Esophagus muscularis mucosa (tissue), 3 donors: ENCODE measurements around the gene GBF1.

Experiments used
- POLR2A ChIP-seq: fragments of 450-650 bp; IDR thresholded peaks from one replicate; pipeline ENCODE4 v1.6.1; 2017; ENCODE audit warnings: antibody characterized with exemption, moderate library complexity, mild to moderate bottlenecking, low read depth
- TF ChIP-seq, protein P1 (sequence below), 3 experiments: fragments of 200-600 bp in 2 of 3; fragments of 450-650 bp in 1 of 3; sonication (generic) in 2 of 3; IDR thresholded peaks; one replicate each; pipeline ENCODE4 v1.5.1; 2017 to 2019; ENCODE audit warnings: antibody characterized with exemption in 3 of 3, mild to moderate bottlenecking in 2 of 3, moderate library complexity in 1 of 3

DNA sequence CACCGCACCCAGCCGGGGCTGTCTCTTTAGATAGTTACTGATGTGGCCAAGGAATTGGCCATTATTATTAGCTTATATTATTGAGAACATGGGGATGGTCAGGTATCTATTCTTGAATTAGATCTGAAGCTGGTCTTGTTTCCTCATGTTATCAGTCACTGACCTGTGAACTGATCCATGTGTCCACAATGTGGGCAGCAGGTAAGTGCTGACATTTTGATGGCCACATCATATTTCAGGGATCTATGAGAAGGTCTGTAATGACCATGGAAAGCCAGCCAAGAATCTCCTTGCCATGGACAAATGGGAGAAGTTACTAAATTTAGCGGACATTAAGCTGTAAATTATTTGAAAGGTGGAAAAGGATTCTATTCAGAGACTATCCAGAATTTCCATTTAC, 61.4 kb downstream of the GBF1 start:
- TF ChIP-seq POLR2A = no peak
- TF ChIP-seq, protein P1, sequence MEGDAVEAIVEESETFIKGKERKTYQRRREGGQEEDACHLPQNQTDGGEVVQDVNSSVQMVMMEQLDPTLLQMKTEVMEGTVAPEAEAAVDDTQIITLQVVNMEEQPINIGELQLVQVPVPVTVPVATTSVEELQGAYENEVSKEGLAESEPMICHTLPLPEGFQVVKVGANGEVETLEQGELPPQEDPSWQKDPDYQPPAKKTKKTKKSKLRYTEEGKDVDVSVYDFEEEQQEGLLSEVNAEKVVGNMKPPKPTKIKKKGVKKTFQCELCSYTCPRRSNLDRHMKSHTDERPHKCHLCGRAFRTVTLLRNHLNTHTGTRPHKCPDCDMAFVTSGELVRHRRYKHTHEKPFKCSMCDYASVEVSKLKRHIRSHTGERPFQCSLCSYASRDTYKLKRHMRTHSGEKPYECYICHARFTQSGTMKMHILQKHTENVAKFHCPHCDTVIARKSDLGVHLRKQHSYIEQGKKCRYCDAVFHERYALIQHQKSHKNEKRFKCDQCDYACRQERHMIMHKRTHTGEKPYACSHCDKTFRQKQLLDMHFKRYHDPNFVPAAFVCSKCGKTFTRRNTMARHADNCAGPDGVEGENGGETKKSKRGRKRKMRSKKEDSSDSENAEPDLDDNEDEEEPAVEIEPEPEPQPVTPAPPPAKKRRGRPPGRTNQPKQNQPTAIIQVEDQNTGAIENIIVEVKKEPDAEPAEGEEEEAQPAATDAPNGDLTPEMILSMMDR (IDR thresholded peaks at IDR 0.05) = no peak
